IMR-90 (cell line): ENCODE results near the gene UVSSA. TPM values are rescaled to one million over a fixed set of nuclear protein-coding genes. Genes with fewer than 3 reads are reported as not detected.

ENCODE experiments used
- ATAC-seq: fragments of 200-7000 bp; cut with Tn5 transposase; 2 replicates; pipeline ENCODE4 v1.9.1; 2020; ENCODE audit warnings: low read depth, mild to moderate bottlenecking, moderate library complexity
- BruUV-seq: library from RNA; stranded (reverse); fragments of 400-500 nt; replicated peaks from 2 replicates; lab custom pipeline; 2021; lab: Mats Ljungman, UMichigan
- CTCF ChIA-PET: fragments of 300-600 bp; formaldehyde crosslinking; extraction: SDS; loops from one replicate; lab custom pipeline; 2021; ENCODE audit warnings: antibody characterized with exemption; lab: Yijun Ruan, JAX
- POLR2A ChIA-PET: fragments of 300-600 bp; sonication (Branson Sonifier 250); formaldehyde crosslinking; loops from one replicate; lab custom pipeline; 2022; ENCODE audit warnings: antibody characterized with exemption; ENCODE audit not compliant: unreplicated experiment; lab: Charles Lee
- DNase-seq: peaks from one replicate; pipeline ENCODE4 v3.0.0; 2013
- H2AFZ ChIP-seq: replicated peaks from 2 replicates; pipeline ENCODE3; 2013; ENCODE audit warnings: low read length, mild to moderate bottlenecking; ENCODE audit not compliant: poor library complexity
- H2AK5ac ChIP-seq: 2 replicates; pipeline ENCODE4 v1.6.1; 2013; ENCODE audit warnings: low read depth, low read length, inconsistent platforms
- H2AK9ac ChIP-seq: replicated peaks from 2 replicates; pipeline ENCODE3; 2013; ENCODE audit warnings: mild to moderate bottlenecking, low read depth, low read length, moderate library complexity; ENCODE audit not compliant: poor library complexity
- H2BK120ac ChIP-seq: 2 replicates; pipeline ENCODE4 v1.6.1; 2013; ENCODE audit warnings: low read depth, low read length, inconsistent platforms
- H2BK15ac ChIP-seq: 3 replicates; pipeline ENCODE4 v1.6.1; 2013; ENCODE audit warnings: low read depth, low read length, inconsistent platforms
- H2BK20ac ChIP-seq: 2 replicates; pipeline ENCODE4 v1.6.1; 2013; ENCODE audit warnings: low read depth, mild to moderate bottlenecking, inconsistent platforms, low read length, moderate library complexity
- H2BK5ac ChIP-seq: 2 replicates; pipeline ENCODE4 v1.6.1; 2013; ENCODE audit warnings: mild to moderate bottlenecking, low read depth, low read length, inconsistent platforms; ENCODE audit not compliant: poor library complexity, severe bottlenecking
- H3K14ac ChIP-seq: replicated peaks from 2 replicates; pipeline ENCODE4 v1.6.1; 2013; ENCODE audit warnings: low read depth, low read length, inconsistent platforms
- H3K18ac ChIP-seq: 2 replicates; pipeline ENCODE4 v1.6.1; 2013; ENCODE audit warnings: low read depth, low read length, control low read depth
- H3K23ac ChIP-seq: 2 replicates; pipeline ENCODE4 v1.6.1; 2013; ENCODE audit warnings: low read depth, low read length, inconsistent platforms
- H3K27ac ChIP-seq: 2 replicates; pipeline ENCODE4 v1.5.1; 2013; ENCODE audit warnings: mild to moderate bottlenecking, control low read depth, low read length; ENCODE audit not compliant: insufficient read depth
- H3K27me3 ChIP-seq: 2 replicates; pipeline ENCODE4 v1.6.1; 2013; ENCODE audit warnings: low read length; ENCODE audit not compliant: control insufficient read depth, insufficient read depth
- H3K36me3 ChIP-seq: 2 replicates; pipeline ENCODE4 v1.6.1; 2013; ENCODE audit warnings: low read length, mixed read lengths; ENCODE audit not compliant: control insufficient read depth, insufficient read depth
- H3K4ac ChIP-seq: 2 replicates; pipeline ENCODE4 v1.6.1; 2013; ENCODE audit warnings: low read depth, low read length, inconsistent platforms
- H3K4me1 ChIP-seq: 2 replicates; pipeline ENCODE4 v1.6.1; 2013; ENCODE audit warnings: low read length, mixed read lengths; ENCODE audit not compliant: control insufficient read depth, insufficient read depth
- H3K4me2 ChIP-seq: 2 replicates; pipeline ENCODE4 v1.6.1; 2013; ENCODE audit warnings: low read depth, mild to moderate bottlenecking, control low read depth, low read length, moderate library complexity
- H3K4me3 ChIP-seq: 2 replicates; pipeline ENCODE4 v1.5.1; 2013; ENCODE audit warnings: low read depth, mild to moderate bottlenecking, control low read depth, low read length, moderate library complexity; ENCODE audit not compliant: insufficient read depth
- H3K56ac ChIP-seq: 2 replicates; pipeline ENCODE4 v1.6.1; 2013; ENCODE audit warnings: low read length, inconsistent platforms; ENCODE audit not compliant: insufficient read depth; ENCODE audit errors: extremely low read depth
- H3K79me1 ChIP-seq, 2 experiments: 2 replicates each; pipeline ENCODE4 v1.6.1; 2013; ENCODE audit warnings: low read length in 2 of 2, inconsistent platforms in 1 of 2, low read depth in 1 of 2
- H3K9ac ChIP-seq: 2 replicates; pipeline ENCODE4 v1.6.1; 2013; ENCODE audit warnings: low read depth, low read length, control low read depth
- H3K9me1 ChIP-seq: 2 replicates; pipeline ENCODE4 v1.6.1; 2013; ENCODE audit warnings: low read length, inconsistent platforms; ENCODE audit not compliant: insufficient read depth
- H3K9me3 ChIP-seq: 2 replicates; pipeline ENCODE4 v1.6.1; 2013; ENCODE audit warnings: low read length; ENCODE audit not compliant: control insufficient read depth, insufficient read depth
- H4K20me1 ChIP-seq: 2 replicates; pipeline ENCODE4 v1.6.1; 2013; ENCODE audit warnings: low read length, inconsistent platforms; ENCODE audit not compliant: insufficient read depth
- H4K5ac ChIP-seq: 2 replicates; pipeline ENCODE4 v1.6.1; 2013; ENCODE audit warnings: mild to moderate bottlenecking, low read depth, low read length, control low read depth
- H4K8ac ChIP-seq, 2 experiments: 2 replicates each; pipeline ENCODE4 v1.6.1; 2013; ENCODE audit warnings: low read depth in 2 of 2, low read length in 2 of 2, control low read depth in 1 of 2, inconsistent platforms in 1 of 2
- H4K91ac ChIP-seq: 2 replicates; pipeline ENCODE4 v1.6.1; 2013; ENCODE audit warnings: low read depth, low read length, inconsistent platforms; ENCODE audit not compliant: insufficient read depth
- CEBPB ChIP-seq: IDR thresholded peaks from 2 replicates; pipeline ENCODE4 v1.6.1; 2012; ENCODE audit warnings: low read depth, low read length, improper control_type of control experiment
- CHD1 ChIP-seq: IDR thresholded peaks from 2 replicates; pipeline ENCODE4 v1.6.1; 2012; ENCODE audit warnings: low read depth, low read length, improper control_type of control experiment
- MAZ ChIP-seq: IDR thresholded peaks from 2 replicates; pipeline ENCODE4 v1.6.1; 2012; ENCODE audit warnings: low read depth, mild to moderate bottlenecking, low read length, improper control_type of control experiment, moderate library complexity, borderline replicate concordance
- MXI1 ChIP-seq: IDR thresholded peaks from 2 replicates; pipeline ENCODE4 v1.6.1; 2012; ENCODE audit warnings: low read depth, mild to moderate bottlenecking, low read length, moderate library complexity, borderline replicate concordance
- NFE2L2 ChIP-seq: fragments of 150-350 bp; IDR thresholded peaks from 2 replicates; pipeline ENCODE4 v1.6.1; 2016; ENCODE audit warnings: low read depth, mild to moderate bottlenecking, low read length
- POLR2A ChIP-seq: IDR thresholded peaks from 2 replicates; pipeline ENCODE4 v1.6.1; 2012; ENCODE audit warnings: mild to moderate bottlenecking, low read depth, low read length
- RFX5 ChIP-seq: IDR thresholded peaks from 2 replicates; pipeline ENCODE4 v1.8.0; 2012; ENCODE audit warnings: low read depth, mild to moderate bottlenecking, low read length, moderate library complexity
- WGBS, 2 experiments: methylation state at CpG; one replicate each; pipeline versions ENCODE4 v1.1.5 to v1.1.7; 2013; ENCODE audit warnings: missing lambda C conversion rate in 2 of 2; ENCODE audit not compliant: insufficient read length in 1 of 2; ENCODE audit errors: extremely low coverage in 2 of 2; 5-methylcytosine and 5-hydroxymethylcytosine counted together
- dilution Hi-C: fragments of 300-500 bp; cut with HindIII; formaldehyde crosslinking; loops from one replicate; pipeline ENCODE4 v1.14.3; 2018; ENCODE audit warnings: low sequenced_read_pairs; ENCODE audit not compliant: unreplicated experiment
- in situ Hi-C: fragments of 300-500 bp; cut with MboI; formaldehyde crosslinking; loops from 3 replicates; pipeline ENCODE4 v1.14.3; 2019; ENCODE audit warnings: low sequenced_read_pairs, inconsistent platforms, mixed read lengths
- intact Hi-C: fragments of 100-400 bp; cut with micrococcal nuclease; formaldehyde crosslinking; loops from 2 replicates; pipeline ENCODE4 v1.10.0; 2022
- polyA plus RNA-seq, 3 experiments: library from polyadenylated mRNA; depleted of rRNA; stranded (reverse); fragments of >200 nt; gene quantifications; 2 replicates each; pipeline ENCODE4 v1.2.3, GENCODE V29; 2012; ENCODE audit warnings: low replicate concordance in 1 of 3
- total RNA-seq: library from RNA; depleted of rRNA; stranded (reverse); fragments of >200 nt; gene quantifications from 2 replicates; pipeline ENCODE4 v1.2.3, GENCODE V29; 2012

UVSSA gene
- total and polyA plus RNA-seq, 2 of the 4 experiments (the other 2 are of a cell fraction), result 1.4 to 8.4 TPM

DNA sequence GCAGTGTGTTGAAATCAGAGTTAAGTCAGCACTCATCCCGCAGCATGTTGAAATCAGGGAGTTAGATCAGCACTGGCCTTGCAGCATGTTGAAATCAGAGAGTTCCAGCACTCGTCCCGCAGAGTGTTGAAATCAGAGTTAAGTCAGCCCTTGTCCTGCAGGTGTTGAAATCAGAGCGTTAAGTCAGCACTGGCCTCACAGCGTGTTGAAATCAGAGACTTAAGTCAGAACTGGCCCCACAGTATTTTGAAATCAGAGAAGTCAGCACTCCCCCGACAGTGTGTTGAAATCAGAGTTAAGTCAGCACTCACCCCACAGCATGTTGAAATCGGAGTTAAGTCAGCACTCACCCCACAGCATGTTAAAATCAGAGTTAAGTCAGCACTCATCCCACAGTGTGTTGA, 10.9 kb upstream of the UVSSA start:
- no peak for ATAC-seq

More for the DNA sequence above, 10.9 kb upstream of the UVSSA start:
- intact Hi-C loops (no loop called here), in situ Hi-C loops (no loop called here), dilution Hi-C loops (no loop called here)
- H4K8ac ChIP-seq, result no peak overlapping the region
- H3K4ac ChIP-seq, result no peak overlapping the region
- peaks cover 14% of the 10 kb centered on the region; the same call in 1 of the 2 replicates for H3K9me3 ChIP-seq
- H3K9me1 ChIP-seq, result no peaks in the 10 kb centered on the region
- H3K4me2 ChIP-seq, result no peak overlapping the region
- no peak overlapping the region for H3K27ac ChIP-seq
- H3K4me3 ChIP-seq, result no peak overlapping the region
- no peak overlapping the region for H3K56ac ChIP-seq
- H2AK9ac ChIP-seq, result no peak overlapping the region
- TF ChIP-seq MXI1, result no peak
- TF ChIP-seq CEBPB, result no peak
- no peak for TF ChIP-seq NFE2L2
- no peak for TF ChIP-seq MAZ
- no peak for TF ChIP-seq CHD1
- no peak for TF ChIP-seq POLR2A
- no peak for TF ChIP-seq RFX5
- H3K18ac ChIP-seq, result no peak overlapping the region
- H3K79me1 ChIP-seq, result peaks cover 16 to 45% of the 10 kb centered on the region in 2 experiments
- peaks cover 78% of the 10 kb centered on the region for H3K36me3 ChIP-seq
- H2BK120ac ChIP-seq, result no peak overlapping the region
- H2BK5ac ChIP-seq, result no peak overlapping the region
- no peak overlapping the region for H4K5ac ChIP-seq
- H2BK20ac ChIP-seq, result no peak overlapping the region
- H3K14ac ChIP-seq, result no peak overlapping the region
- H3K9ac ChIP-seq, result no peak overlapping the region
- no peak overlapping the region for H3K23ac ChIP-seq
- ChIA-PET CTCF (no interaction called here), POLR2A (no interaction called here)
- 93% methylated on average over 6 of the region's 7 CpGs; no CpG with 5 or more reads in 1 of the 2 experiments for WGBS, 2 experiments
- no peak overlapping the region for H2BK15ac ChIP-seq
- peaks cover 4% of the 10 kb centered on the region; the same call in 1 of the 2 replicates for H3K4me1 ChIP-seq
- no peak overlapping the region for H4K91ac ChIP-seq
- H2AK5ac ChIP-seq, result no peak overlapping the region
- no peaks in the 10 kb centered on the region for H3K27me3 ChIP-seq
- BruUV-seq, result no TSS peak
- no peak overlapping the region for H2AFZ ChIP-seq
- peaks cover 8% of the 10 kb centered on the region for H4K20me1 ChIP-seq
- peak; percentile 39 for DNase-seq
